SU-DHL-6 (cell line): Measurements from ENCODE around the gene MZT1.

ENCODE experiments used
- H2AFZ ChIP-seq: fragments of 200-600 bp; sonication (generic); 2 replicates; pipeline ENCODE4 v1.6.1; 2014; ENCODE audit warnings: low read depth, mild to moderate bottlenecking, moderate library complexity, mixed read lengths, antibody characterized with exemption, low read length; ENCODE audit not compliant: severe bottlenecking
- H3F3A ChIP-seq: fragments of 200-600 bp; shearing (Covaris generic); 2 replicates; pipeline ENCODE4 v1.6.0; 2016; ENCODE audit warnings: antibody characterized with exemption, mild to moderate bottlenecking; ENCODE audit not compliant: insufficient read depth
- H3K27ac ChIP-seq: fragments of 200-600 bp; sonication (generic); 2 replicates; pipeline ENCODE4 v1.5.1; 2016; ENCODE audit warnings: low read depth, mild to moderate bottlenecking, low read length, moderate library complexity, mixed read lengths
- H3K27me3 ChIP-seq: fragments of 200-600 bp; sonication (generic), shearing (Covaris generic); 2 replicates; pipeline ENCODE4 v1.6.0; 2014; ENCODE audit warnings: mild to moderate bottlenecking, low read length
- H3K36me3 ChIP-seq: fragments of 200-600 bp; sonication (generic); 2 replicates; pipeline ENCODE4 v1.6.1; 2014; ENCODE audit warnings: mild to moderate bottlenecking, low read length, mixed read lengths
- H3K4me2 ChIP-seq: fragments of 300-600, 200-600 bp; shearing (Covaris generic), sonication (generic); 2 replicates; pipeline ENCODE4 v1.6.0; 2014; ENCODE audit warnings: low read length, low read depth, mild to moderate bottlenecking; ENCODE audit not compliant: poor library complexity, severe bottlenecking
- H3K4me3 ChIP-seq: fragments of 200-600 bp; sonication (generic); 2 replicates; pipeline ENCODE4 v1.5.1; 2014; ENCODE audit warnings: antibody characterized with exemption, low read length, mild to moderate bottlenecking, mixed read lengths; ENCODE audit not compliant: insufficient read depth, poor library complexity, severe bottlenecking
- H3K79me2 ChIP-seq: fragments of 200-600 bp; sonication (generic); 2 replicates; pipeline ENCODE4 v1.6.1; 2014; ENCODE audit warnings: mild to moderate bottlenecking, low read length, moderate library complexity; ENCODE audit not compliant: insufficient read depth
- H3K9ac ChIP-seq: fragments of 200-600 bp; sonication (generic); 2 replicates; pipeline ENCODE4 v1.7.0; 2014; ENCODE audit warnings: mild to moderate bottlenecking, low read length
- H3K9me2 ChIP-seq: fragments of 200-600 bp; sonication (generic); replicated peaks from 2 replicates; pipeline ENCODE4 v1.6.1; 2014; ENCODE audit warnings: low read length; ENCODE audit not compliant: insufficient read depth
- H3K9me3 ChIP-seq: fragments of 200-600 bp; sonication (generic); 2 replicates; pipeline ENCODE4 v1.6.1; 2014; ENCODE audit warnings: low read length, mixed read lengths; ENCODE audit not compliant: insufficient read depth
- H4K20me1 ChIP-seq: fragments of 200-600 bp; sonication (generic); 2 replicates; pipeline ENCODE4 v1.6.1; 2014; ENCODE audit warnings: low read depth, mild to moderate bottlenecking, antibody characterized with exemption, low read length, moderate library complexity, mixed read lengths
- CTCF ChIP-seq: fragments of 200-600 bp; sonication (generic); IDR thresholded peaks from one replicate; pipeline ENCODE4 v1.5.1; 2017; ENCODE audit warnings: antibody characterized with exemption, mild to moderate bottlenecking, low read length, moderate library complexity; ENCODE audit not compliant: insufficient read depth, poor library complexity, severe bottlenecking
- EZH2phosphoT487 ChIP-seq: fragments of 200-600 bp; sonication (generic), shearing (Covaris generic); conservative IDR thresholded peaks from 2 replicates; pipeline ENCODE4 v1.6.1; 2018; ENCODE audit warnings: mild to moderate bottlenecking, antibody characterized with exemption, low read length, moderate library complexity, mixed read lengths

Gene MZT1

GRCh38 chr13:72693832-72694231 lies 33.6 kb downstream of the MZT1 start:
- no peaks in the 10 kb centered on the region for H3K79me2 ChIP-seq
- TF ChIP-seq CTCF (no peak), EZH2phosphoT487 (no peak)
- H3K9me2 ChIP-seq, result no peaks in the 10 kb centered on the region
- H3K9ac ChIP-seq, result no peak overlapping the region
- H3K4me3 ChIP-seq, result no peak overlapping the region
- H3K4me2 ChIP-seq, result no peak overlapping the region
- H3K9me3 ChIP-seq, result no peaks in the 10 kb centered on the region
- no peaks in the 10 kb centered on the region for H4K20me1 ChIP-seq
- H3K27me3 ChIP-seq, result no peaks in the 10 kb centered on the region
- no peaks in the 10 kb centered on the region for H3K36me3 ChIP-seq
- H2AFZ ChIP-seq, result no peak overlapping the region
- no peak overlapping the region for H3K27ac ChIP-seq
- no peaks in the 10 kb centered on the region for H3F3A ChIP-seq

- Histone ChIP-seq H3K4me2 (no peak overlapping the region), H4K20me1 (no peaks in the 10 kb centered on the region)
Measured at GRCh38 chr13:72692884-72693514, 34.4 kb downstream of the MZT1 start.

GRCh38 chr13:72689181-72689696 lies 38.2 kb downstream of the MZT1 start:
- Histone ChIP-seq H3K9me3 (no peaks in the 10 kb centered on the region), H4K20me1 (no peaks in the 10 kb centered on the region), H2AFZ (no peak overlapping the region), H3K27me3 (no peaks in the 10 kb centered on the region), H3K79me2 (no peaks in the 10 kb centered on the region), H3K4me2 (no peak overlapping the region), H3K9ac (no peak overlapping the region), H3F3A (no peaks in the 10 kb centered on the region), H3K27ac (no peak overlapping the region), H3K9me2 (no peaks in the 10 kb centered on the region), H3K4me3 (no peak overlapping the region), H3K36me3 (no peaks in the 10 kb centered on the region)
- TF ChIP-seq EZH2phosphoT487 (no peak), CTCF (no peak)

More at GRCh38 chr13:72692884-72693514, 34.4 kb downstream of the MZT1 start:
- Histone ChIP-seq H3F3A (no peaks in the 10 kb centered on the region), H2AFZ (no peak overlapping the region), H3K9me3 (no peaks in the 10 kb centered on the region), H3K79me2 (no peaks in the 10 kb centered on the region), H3K9me2 (no peaks in the 10 kb centered on the region), H3K9ac (no peak overlapping the region), H3K27me3 (no peaks in the 10 kb centered on the region), H3K27ac (no peak overlapping the region), H3K4me3 (no peak overlapping the region), H3K36me3 (no peaks in the 10 kb centered on the region)
- no peak for TF ChIP-seq EZH2phosphoT487
- no peak for TF ChIP-seq CTCF
